NOMO-1 treated with dmso at 0.1 percent for 144 hours (cell line): ENCODE measurements around the gene BICC1.

Source experiments
- DNase-seq: peaks from one replicate; lab custom pipeline; 2025; ENCODE audit not compliant: unreplicated experiment; lab: John Stamatoyannopoulos, UW

BICC1 gene

GRCh38 chr10:58512491-58513187 lies at the start of gene BICC1:
TSS of gene BICC1 (plus strand) at chr10:58512872. CDS start at chr10:58513144, 272 bp downstream.
- no peak for DNase-seq

GRCh38 chr10:58464956-58465355 lies 47.7 kb upstream of the BICC1 start:
- DNase-seq, result no peak

- DNase-seq, result no peak
These were observed 47.0 kb upstream of the BICC1 start for GRCh38 chr10:58465629-58466028.

- no peak for DNase-seq
These were observed 44.6 kb upstream of the BICC1 start for GRCh38 chr10:58467931-58468635.

- DNase-seq, result no peak
These were observed 38.7 kb upstream of the BICC1 start for GRCh38 chr10:58473976-58474375.

GRCh38 chr10:58475322-58476277 lies 37.1 kb upstream of the BICC1 start:
- no peak for DNase-seq

GRCh38 chr10:58477122-58477521 lies 35.5 kb upstream of the BICC1 start:
- no peak for DNase-seq

- no peak for DNase-seq
These were observed 34.8 kb upstream of the BICC1 start for GRCh38 chr10:58477902-58478301.

- DNase-seq, result no peak
These were observed 33.6 kb upstream of the BICC1 start for GRCh38 chr10:58479045-58479444.

- no peak for DNase-seq
These were observed 32.4 kb upstream of the BICC1 start for GRCh38 chr10:58480321-58480720.

GRCh38 chr10:58481569-58482109 lies 31.0 kb upstream of the BICC1 start:
- no peak for DNase-seq

- DNase-seq, result no peak
These were observed 25.9 kb upstream of the BICC1 start for GRCh38 chr10:58486821-58487220.

- DNase-seq, result no peak
These were observed 23.8 kb upstream of the BICC1 start for GRCh38 chr10:58488921-58489320.

- DNase-seq, result no peak
These were observed 9.7 kb upstream of the BICC1 start for GRCh38 chr10:58502956-58503355.

- no peak for DNase-seq
These were observed 4.4 kb upstream of the BICC1 start for GRCh38 chr10:58508316-58508715.

- no peak for DNase-seq
These were observed 744 bp upstream of the BICC1 start for GRCh38 chr10:58511765-58512490.

- DNase-seq, result peak; percentile 26
These were observed 777 bp downstream of the BICC1 start for GRCh38 chr10:58513188-58514110.

- DNase-seq, result no peak
These were observed 1.6 kb downstream of the BICC1 start for GRCh38 chr10:58514111-58514770.
